ENCODE results near the gene RNF220. TPM values are rescaled to one million over a fixed set of nuclear protein-coding genes. Genes with fewer than 3 reads are reported as not detected.

Gene RNF220
- total and polyA plus RNA-seq, 2 donors (not counting 3 experiments of a cell fraction or from before 2014, with no cell fraction given) = 62.7 to 66.6 TPM

DNA sequence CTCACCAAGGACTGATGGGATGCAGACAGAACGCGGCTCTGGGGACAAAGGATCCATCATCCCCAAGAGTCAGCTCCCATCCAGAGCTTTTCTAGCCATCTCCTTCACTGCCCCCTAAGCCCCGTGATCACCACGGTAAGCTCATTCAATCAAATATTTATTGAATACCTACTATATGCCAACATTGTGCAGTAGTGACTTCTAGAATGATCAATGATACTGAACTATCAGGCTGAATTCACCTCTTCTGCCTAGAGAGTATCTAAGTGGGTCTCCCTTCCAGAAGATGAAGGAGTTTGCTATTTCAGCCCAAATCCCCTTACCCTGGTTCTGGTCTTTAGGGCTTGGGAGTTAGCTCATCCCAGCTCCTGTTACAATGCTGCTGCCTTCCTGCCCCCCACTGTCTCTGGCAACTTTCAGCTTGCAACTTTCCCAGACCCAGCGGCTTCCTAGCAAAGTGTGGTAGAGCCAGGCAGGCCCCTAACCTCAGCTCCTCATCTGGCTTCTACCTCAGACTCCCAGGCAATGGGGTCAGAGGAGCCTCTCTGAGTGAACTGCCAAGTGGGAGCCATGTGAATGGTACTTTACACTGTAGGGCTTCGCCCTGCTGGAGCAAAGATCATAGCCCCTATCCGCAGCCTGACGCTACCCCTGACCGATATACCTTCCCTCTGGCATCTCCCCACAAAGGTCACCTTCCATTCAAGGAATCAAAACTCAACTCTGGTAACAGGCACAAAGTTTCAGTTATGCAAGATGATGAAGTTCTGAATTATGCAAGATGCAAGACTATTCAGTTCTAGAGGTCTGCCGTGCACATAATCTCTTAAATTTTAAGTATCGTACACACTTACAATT lies 248.3 kb downstream of the RNF220 start:
- FAIRE-seq = no peak
- dilution Hi-C loops (cut with MboI; ENCODE audit: extremely low pct_ligation_motif_present, low sequenced_read_pairs) = no loop called here

More for the DNA sequence above, 248.3 kb downstream of the RNF220 start:
- no peak overlapping the region for H3K4me3 ChIP-seq (replicated peaks in 1 of 3; ENCODE audit: insufficient read depth in 1 of 3, low read depth in 1 of 3, low read length in 3 of 3)
- H3K79me2 ChIP-seq (ENCODE audit: control insufficient read depth, insufficient read depth, low read length) = no peaks in the 10 kb centered on the region
- CTCF ChIA-PET = interaction anchor here (0.9 to 5.0 kb wide), 38 partner anchors 10 to 648 kb away, joined by 3 to 109 read pairs (median 5); partner anchors contain the start of genes ARMH1, RNU5D-1 and TMEM53
- no peak overlapping the region for H3K27ac ChIP-seq (ENCODE audit: insufficient read depth, low read depth, low read length)
- no peak for DNase-seq (ENCODE audit: low read depth, low spot score)
- no peak overlapping the region for H3K9ac ChIP-seq (replicated peaks; ENCODE audit: extremely low read depth, insufficient read depth, low read length)
- H3K4me2 ChIP-seq (ENCODE audit: insufficient read depth, low read length) = no peak overlapping the region
- H3K9me3 ChIP-seq (replicated peaks; ENCODE audit: control insufficient read depth, insufficient read depth, low read length) = no peaks in the 10 kb centered on the region
- no peaks in the 10 kb centered on the region for H3K27me3 ChIP-seq (ENCODE audit: control insufficient read depth in 2 of 2, insufficient read depth in 2 of 2, low read length in 2 of 2)
- no peaks in the 10 kb centered on the region for H4K20me1 ChIP-seq (replicated peaks; ENCODE audit: control insufficient read depth, extremely low read depth, insufficient read depth, low read length)
- no peak overlapping the region for H2AFZ ChIP-seq (ENCODE audit: low read depth, low read length)
- TF ChIP-seq, protein P1, sequence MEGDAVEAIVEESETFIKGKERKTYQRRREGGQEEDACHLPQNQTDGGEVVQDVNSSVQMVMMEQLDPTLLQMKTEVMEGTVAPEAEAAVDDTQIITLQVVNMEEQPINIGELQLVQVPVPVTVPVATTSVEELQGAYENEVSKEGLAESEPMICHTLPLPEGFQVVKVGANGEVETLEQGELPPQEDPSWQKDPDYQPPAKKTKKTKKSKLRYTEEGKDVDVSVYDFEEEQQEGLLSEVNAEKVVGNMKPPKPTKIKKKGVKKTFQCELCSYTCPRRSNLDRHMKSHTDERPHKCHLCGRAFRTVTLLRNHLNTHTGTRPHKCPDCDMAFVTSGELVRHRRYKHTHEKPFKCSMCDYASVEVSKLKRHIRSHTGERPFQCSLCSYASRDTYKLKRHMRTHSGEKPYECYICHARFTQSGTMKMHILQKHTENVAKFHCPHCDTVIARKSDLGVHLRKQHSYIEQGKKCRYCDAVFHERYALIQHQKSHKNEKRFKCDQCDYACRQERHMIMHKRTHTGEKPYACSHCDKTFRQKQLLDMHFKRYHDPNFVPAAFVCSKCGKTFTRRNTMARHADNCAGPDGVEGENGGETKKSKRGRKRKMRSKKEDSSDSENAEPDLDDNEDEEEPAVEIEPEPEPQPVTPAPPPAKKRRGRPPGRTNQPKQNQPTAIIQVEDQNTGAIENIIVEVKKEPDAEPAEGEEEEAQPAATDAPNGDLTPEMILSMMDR (IDR thresholded peaks at IDR 0.05; ENCODE audit: extremely low read depth in 1 of 2, insufficient read depth in 1 of 2, low read depth in 1 of 2, low read length in 2 of 2) = no peak
- TF ChIP-seq, protein P2, sequence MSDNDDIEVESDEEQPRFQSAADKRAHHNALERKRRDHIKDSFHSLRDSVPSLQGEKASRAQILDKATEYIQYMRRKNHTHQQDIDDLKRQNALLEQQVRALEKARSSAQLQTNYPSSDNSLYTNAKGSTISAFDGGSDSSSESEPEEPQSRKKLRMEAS (IDR thresholded peaks at IDR 0.05; ENCODE audit: insufficient read depth, insufficient read length) = no peak
- TF ChIP-seq GATA2 (IDR thresholded peaks at IDR 0.05; ENCODE audit: insufficient read depth, insufficient read length, low read depth, low read length) = no peak
- TF ChIP-seq FOS (IDR thresholded peaks at IDR 0.05; ENCODE audit: borderline replicate concordance, insufficient read depth, low read length) = no peak
- no peak for TF ChIP-seq JUN (IDR thresholded peaks at IDR 0.05; ENCODE audit: borderline replicate concordance, insufficient read depth, insufficient read length, low read depth)
- no peak for TF ChIP-seq POLR2A (IDR thresholded peaks at IDR 0.05; ENCODE audit: low read depth, low read length)
- no peak for TF ChIP-seq MYC (IDR thresholded peaks at IDR 0.05; ENCODE audit: low read depth, low read length)
- no peak for TF ChIP-seq POLR2AphosphoS5 (IDR thresholded peaks at IDR 0.05; ENCODE audit: insufficient read depth, low read depth, low read length)
- no peak for TF ChIP-seq EZH2 (IDR thresholded peaks at IDR 0.05; ENCODE audit: borderline replicate concordance, low read depth, low read length, severe bottlenecking)
- BruUV-seq (replicated peaks) = no TSS peak
- no peaks in the 10 kb centered on the region for H3K9me1 ChIP-seq (replicated peaks; ENCODE audit: control insufficient read depth, extremely low read depth, insufficient read depth, low read length)
- intact Hi-C loops (cut with micrococcal nuclease) = loop anchor here (1.0 to 2.0 kb wide), 3 partner anchors 82 to 437 kb away; no protein-coding TSS in a partner anchor
- no peaks in the 10 kb centered on the region for H3K4me1 ChIP-seq (ENCODE audit: control insufficient read depth, extremely low read depth, insufficient read depth, low read length)
- peaks cover 0 to 25% of the 10 kb centered on the region in 2 experiments for H3K36me3 ChIP-seq (ENCODE audit: control insufficient read depth in 2 of 2, extremely low read depth in 1 of 2, insufficient read depth in 2 of 2, low read length in 2 of 2)
- POLR2A ChIA-PET = no interaction called here
